G401 (cell line): ENCODE measurements around the gene ZNF182. TPM values are rescaled to one million over a fixed set of nuclear protein-coding genes. Genes with fewer than 3 reads are reported as not detected.
"Not testable (repeated sequence)": the region's sequence is repeated elsewhere in the genome, so short reads cannot be mapped to it uniquely, and the experiment has no call there.

Experiments used
- DNase-seq: peaks from one replicate; pipeline ENCODE4 v3.0.0-alpha.2; 2015; ENCODE audit warnings: low spot score
- in situ Hi-C: cut with HindIII; loops from 2 replicates; pipeline ENCODE4 v1.10.0; 2016; ENCODE audit warnings: low sequenced_read_pairs, mixed read lengths
- total RNA-seq: library from RNA; depleted of rRNA; stranded (reverse); fragments of >200 nt; shearing (Covaris generic); gene quantifications from 2 replicates; pipeline ENCODE4 v1.2.3, GENCODE V29; 2014; rRNA removed

Gene ZNF182
- total RNA-seq, 1 experiment from 2014 or later, result 7.9 TPM

DNA sequence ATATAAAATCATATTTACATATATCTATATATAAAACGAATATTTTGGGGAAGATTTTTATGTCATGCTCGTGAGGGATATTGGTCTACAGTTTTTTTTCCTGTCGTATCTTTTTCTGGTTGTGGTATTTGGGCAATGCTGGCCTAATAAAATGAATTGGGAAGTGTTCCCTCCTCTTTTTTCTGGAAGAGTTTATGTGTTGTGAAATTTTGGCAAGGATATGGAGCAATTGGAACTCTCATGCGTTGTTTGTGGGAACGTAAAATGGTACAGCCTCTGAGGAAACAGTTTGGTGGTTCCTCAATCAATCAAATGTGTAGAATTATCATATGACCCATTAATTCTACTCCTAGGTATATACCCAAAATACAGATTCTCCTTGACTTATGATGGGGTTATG lies 69.8 kb downstream of the ZNF182 start:
- in situ Hi-C loops, result no loop called here
- DNase-seq, result no peak

DNA sequence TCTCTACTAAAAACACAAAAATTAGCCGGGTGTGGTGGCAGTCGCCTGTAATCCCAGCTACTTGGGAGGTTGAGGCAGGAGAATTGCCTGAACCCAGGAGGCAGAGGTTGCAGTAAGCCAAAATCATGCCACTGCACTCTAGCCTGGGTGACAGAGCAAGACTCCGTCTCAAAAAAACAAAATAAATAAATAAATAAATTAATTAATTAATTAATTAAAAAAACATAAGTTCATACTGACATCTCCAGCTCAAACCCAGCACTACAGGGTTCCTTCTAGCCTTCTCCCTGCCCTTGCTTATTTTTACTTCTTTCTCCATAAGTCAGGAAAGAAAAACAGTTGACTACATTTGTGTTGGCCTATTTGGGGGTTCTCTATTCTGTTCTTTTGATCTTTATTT lies 71.8 kb downstream of the ZNF182 start:
- DNase-seq, in situ Hi-C loops: not testable (repeated sequence)

DNA sequence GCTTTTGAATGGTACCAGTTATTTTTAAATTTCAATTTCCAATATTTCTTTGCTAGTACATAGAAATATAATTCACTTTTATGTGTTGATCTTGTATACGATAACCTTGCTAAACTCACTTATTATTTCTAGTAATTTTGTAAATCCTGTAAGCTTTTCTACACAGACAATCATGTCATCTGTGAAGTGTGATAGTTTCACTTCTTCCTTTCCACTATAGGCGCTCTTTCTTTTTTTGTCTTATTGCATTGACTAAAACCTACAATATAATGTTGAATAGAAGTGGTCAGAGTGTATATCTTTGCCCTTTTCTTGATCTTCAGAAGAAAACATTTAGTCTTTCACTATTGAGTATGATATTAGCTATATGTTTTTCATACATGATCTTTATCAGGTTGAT lies 76.6 kb downstream of the ZNF182 start:
- DNase-seq, result no peak
- in situ Hi-C loops, result no loop called here

Other genes with a start within 250 kb of the ZNF182 start
- 0.49 and 1.4 TPM in 2 replicates for gene ZNF81, start 167.1 kb downstream of the ZNF182 start, total RNA-seq
- not detected in 2 replicates for gene SPACA5, start 3.0 kb upstream of the ZNF182 start, total RNA-seq
- gene ZNF630, start 67.7 kb upstream of the ZNF182 start, total RNA-seq, result 0.12 TPM in 1 of 2 replicates, not detected in the other
- gene SPACA5B, start 126.6 kb upstream of the ZNF182 start, total RNA-seq, result not detected in 2 replicates
- not detected in 2 replicates for gene SSX5, start 192.8 kb upstream of the ZNF182 start, total RNA-seq